Breast epithelium (tissue), 3 donors: ENCODE data around the gene ASCC3.

ENCODE experiments used
- CTCF ChIP-seq, 3 donors: fragments of 450-650 bp; IDR thresholded peaks; one replicate each; pipeline ENCODE4 v1.5.1; 2016 to 2017; ENCODE audit warnings: antibody characterized with exemption in 3 of 3, mild to moderate bottlenecking in 3 of 3, moderate library complexity in 3 of 3
- POLR2AphosphoS5 ChIP-seq, 3 donors: sonication (generic); formaldehyde crosslinking; IDR thresholded peaks; one replicate each; pipeline ENCODE4 v1.6.1; 2017; ENCODE audit warnings: antibody characterized with exemption in 3 of 3

GRCh38 chr6:100806296-100806695 lies 74.8 kb downstream of the ASCC3 start:
- TF ChIP-seq CTCF (IDR thresholded peaks at IDR 0.05) (no peak), POLR2AphosphoS5 (IDR thresholded peaks at IDR 0.05) (no peak)
